Measurements from ENCODE around the gene KRT6C. TPM values are rescaled to one million over a fixed set of nuclear protein-coding genes. Genes with fewer than 3 reads are reported as not detected.
"Not testable (repeated sequence)": the region's sequence is repeated elsewhere in the genome, so short reads cannot be mapped to it uniquely, and the experiment has no call there.

KRT6C gene
- total RNA-seq, 1 donor from 2014 or later: not detected

DNA sequence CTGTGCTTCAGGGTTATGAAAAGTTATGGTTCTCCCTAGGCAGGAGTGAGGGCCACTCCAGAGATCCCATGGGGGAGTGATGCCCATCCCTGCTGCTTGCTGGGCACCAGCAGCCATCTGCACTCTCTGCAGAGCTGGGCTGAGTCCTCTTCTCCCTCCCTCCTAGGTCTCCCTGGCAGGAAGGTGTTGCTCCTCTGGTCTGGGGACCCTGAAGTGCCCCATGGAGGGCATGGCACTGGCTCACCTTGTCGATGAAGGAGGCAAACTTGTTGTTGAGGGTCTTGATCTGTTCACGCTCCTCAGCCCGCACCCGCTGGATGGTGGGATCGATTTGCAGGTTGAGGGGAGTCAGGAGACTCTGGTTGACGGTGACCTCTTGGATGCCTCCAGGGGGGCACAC is 18.8 kb upstream of the KRT6C start:
- H3K4me3 ChIP-seq (ENCODE audit: low read length in 3 of 3); H3K9ac ChIP-seq (ENCODE audit: low read depth in 1 of 3, low read length in 3 of 3); H3K27ac ChIP-seq (ENCODE audit: low read depth, low read length): not testable (repeated sequence)

DNA sequence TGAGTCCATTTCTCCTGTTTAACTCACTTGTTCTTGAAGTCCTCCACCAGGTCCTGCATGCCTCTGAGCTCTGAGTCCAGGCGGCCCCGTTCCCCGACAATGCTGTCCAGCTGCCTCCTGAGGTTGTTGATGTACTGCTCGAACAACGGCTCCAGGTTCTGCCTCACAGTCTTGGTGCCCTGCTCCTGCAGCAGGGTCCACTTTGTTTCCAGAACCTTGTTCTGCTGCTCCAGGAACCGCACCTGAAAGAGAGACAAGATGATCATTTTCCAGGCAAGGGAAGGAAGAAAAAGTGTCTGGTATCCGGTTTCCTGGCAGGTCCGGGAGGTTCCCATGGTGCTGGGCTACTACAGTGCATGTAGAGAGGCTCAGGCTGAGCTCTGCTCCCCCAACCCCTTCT is 17.9 kb upstream of the KRT6C start:
- not testable (repeated sequence) for H3K27ac ChIP-seq (ENCODE audit: low read depth, low read length); H3K36me3 ChIP-seq (ENCODE audit: control insufficient read depth in 3 of 3, insufficient read depth in 3 of 3, low read length in 3 of 3); H3K4me1 ChIP-seq (ENCODE audit: control insufficient read depth in 3 of 3, insufficient read depth in 3 of 3, low read length in 3 of 3); H3K9ac ChIP-seq (ENCODE audit: low read depth in 1 of 3, low read length in 3 of 3); H3K9me3 ChIP-seq (ENCODE audit: control insufficient read depth in 3 of 3, low read length in 3 of 3); H3K4me3 ChIP-seq (ENCODE audit: low read length in 3 of 3)
- peaks cover 8 to 22% (median 15%) of the 10 kb centered on the region in 3 donors for H3K27me3 ChIP-seq (ENCODE audit: control insufficient read depth in 3 of 3, insufficient read depth in 3 of 3, low read length in 3 of 3)

More for the DNA sequence above, 18.8 kb upstream of the KRT6C start:
- not testable (repeated sequence) for H3K4me1 ChIP-seq (ENCODE audit: control insufficient read depth in 3 of 3, insufficient read depth in 3 of 3, low read length in 3 of 3); H3K9me3 ChIP-seq (ENCODE audit: control insufficient read depth in 3 of 3, low read length in 3 of 3); H3K36me3 ChIP-seq (ENCODE audit: control insufficient read depth in 3 of 3, insufficient read depth in 3 of 3, low read length in 3 of 3)
- H3K27me3 ChIP-seq (ENCODE audit: control insufficient read depth in 3 of 3, insufficient read depth in 3 of 3, low read length in 3 of 3): peaks cover 8 to 20% (median 15%) of the 10 kb centered on the region in 3 donors

GRCh38 chr12:52488736-52489135 is 15.1 kb upstream of the KRT6C start:
- no peaks in the 10 kb centered on the region for H3K36me3 ChIP-seq (ENCODE audit: control insufficient read depth in 3 of 3, insufficient read depth in 3 of 3, low read length in 3 of 3)
- H3K9me3 ChIP-seq (ENCODE audit: control insufficient read depth in 3 of 3, low read length in 3 of 3): no peaks in the 10 kb centered on the region
- no peak overlapping the region for H3K4me3 ChIP-seq (ENCODE audit: low read length in 3 of 3)
- H3K27ac ChIP-seq (ENCODE audit: low read depth, low read length): no peak overlapping the region
- H3K27me3 ChIP-seq (ENCODE audit: control insufficient read depth in 3 of 3, insufficient read depth in 3 of 3, low read length in 3 of 3): peaks cover 8 to 19% (median 10%) of the 10 kb centered on the region in 3 donors
- no peaks in the 10 kb centered on the region for H3K4me1 ChIP-seq (ENCODE audit: control insufficient read depth in 3 of 3, insufficient read depth in 3 of 3, low read length in 3 of 3)
- H3K9ac ChIP-seq (ENCODE audit: low read depth in 1 of 3, low read length in 3 of 3): no peak overlapping the region

- H3K4me3 ChIP-seq (ENCODE audit: low read length in 3 of 3); H3K9ac ChIP-seq (ENCODE audit: low read depth in 1 of 3, low read length in 3 of 3); H3K36me3 ChIP-seq (ENCODE audit: control insufficient read depth in 3 of 3, insufficient read depth in 3 of 3, low read length in 3 of 3); H3K4me1 ChIP-seq (ENCODE audit: control insufficient read depth in 3 of 3, insufficient read depth in 3 of 3, low read length in 3 of 3); H3K9me3 ChIP-seq (ENCODE audit: control insufficient read depth in 3 of 3, low read length in 3 of 3); H3K27ac ChIP-seq (ENCODE audit: low read depth, low read length): not testable (repeated sequence)
- peaks cover 8 to 12% (median 10%) of the 10 kb centered on the region in 3 donors for H3K27me3 ChIP-seq (ENCODE audit: control insufficient read depth in 3 of 3, insufficient read depth in 3 of 3, low read length in 3 of 3)
Observed at GRCh38 chr12:52487744-52488443, 14.3 kb upstream of the KRT6C start.

DNA sequence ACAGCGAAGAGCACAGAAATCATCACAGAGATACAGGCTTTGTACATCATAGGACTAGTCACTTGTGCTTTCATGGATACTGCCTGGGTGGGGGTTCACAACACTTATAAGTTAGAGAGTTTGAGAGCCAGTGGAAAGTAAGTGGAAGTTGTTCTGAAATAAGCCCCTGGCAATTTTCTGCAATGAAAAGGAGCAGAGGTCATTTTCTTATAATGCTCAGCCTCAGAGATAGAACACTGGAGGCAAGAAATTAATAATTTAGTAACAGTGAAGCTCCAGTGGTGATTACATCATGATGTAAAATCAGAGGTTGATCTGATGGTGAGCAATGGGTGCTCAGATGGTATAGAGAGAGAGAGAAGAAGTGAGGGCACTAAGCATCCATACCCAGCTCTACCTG is 13.6 kb upstream of the KRT6C start:
- Histone ChIP-seq H3K9ac (ENCODE audit: low read depth in 1 of 3, low read length in 3 of 3) (no peak overlapping the region), H3K4me1 (ENCODE audit: control insufficient read depth in 3 of 3, insufficient read depth in 3 of 3, low read length in 3 of 3) (no peaks in the 10 kb centered on the region), H3K27me3 (ENCODE audit: control insufficient read depth in 3 of 3, insufficient read depth in 3 of 3, low read length in 3 of 3) (peaks cover 6 to 12% (median 10%) of the 10 kb centered on the region in 3 donors), H3K36me3 (ENCODE audit: control insufficient read depth in 3 of 3, insufficient read depth in 3 of 3, low read length in 3 of 3) (no peaks in the 10 kb centered on the region), H3K4me3 (ENCODE audit: low read length in 3 of 3) (no peak overlapping the region), H3K27ac (ENCODE audit: low read depth, low read length) (no peak overlapping the region), H3K9me3 (ENCODE audit: control insufficient read depth in 3 of 3, low read length in 3 of 3) (no peaks in the 10 kb centered on the region)

- Histone ChIP-seq H3K9me3 (ENCODE audit: control insufficient read depth in 3 of 3, low read length in 3 of 3) (no peaks in the 10 kb centered on the region), H3K27me3 (ENCODE audit: control insufficient read depth in 3 of 3, insufficient read depth in 3 of 3, low read length in 3 of 3) (peaks cover under 1 to 8% (median 8%) of the 10 kb centered on the region in 3 donors), H3K36me3 (ENCODE audit: control insufficient read depth in 3 of 3, insufficient read depth in 3 of 3, low read length in 3 of 3) (no peaks in the 10 kb centered on the region), H3K27ac (ENCODE audit: low read depth, low read length) (no peak overlapping the region), H3K4me1 (ENCODE audit: control insufficient read depth in 3 of 3, insufficient read depth in 3 of 3, low read length in 3 of 3) (no peaks in the 10 kb centered on the region), H3K9ac (ENCODE audit: low read depth in 1 of 3, low read length in 3 of 3) (no peak overlapping the region), H3K4me3 (ENCODE audit: low read length in 3 of 3) (no peak overlapping the region)
Observed at GRCh38 chr12:52486166-52487105, 12.8 kb upstream of the KRT6C start.

DNA sequence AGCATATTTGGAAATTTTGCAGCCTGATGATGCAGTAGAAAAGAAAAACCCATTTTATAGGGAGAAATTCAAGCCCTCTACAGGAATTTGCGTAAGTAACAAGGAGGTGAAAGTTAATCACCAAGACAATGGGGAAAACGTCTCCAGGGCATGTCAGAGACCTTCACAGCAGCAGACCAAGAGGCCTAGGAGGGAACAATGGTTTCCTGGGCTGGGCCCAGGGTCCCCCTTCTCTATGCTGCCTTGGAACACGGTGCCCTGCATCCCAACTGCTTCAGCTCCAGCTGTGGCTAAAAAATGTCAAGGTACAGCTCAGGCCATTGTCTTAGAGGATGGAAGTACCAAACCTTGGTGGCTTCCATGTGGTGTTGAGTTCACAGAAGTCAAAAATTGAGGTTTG is 6.5 kb upstream of the KRT6C start:
- H3K9me3 ChIP-seq (ENCODE audit: control insufficient read depth in 3 of 3, low read length in 3 of 3): no peaks in the 10 kb centered on the region
- no peaks in the 10 kb centered on the region for H3K4me1 ChIP-seq (ENCODE audit: control insufficient read depth in 3 of 3, insufficient read depth in 3 of 3, low read length in 3 of 3)
- H3K27ac ChIP-seq (ENCODE audit: low read depth, low read length): no peak overlapping the region
- no peak overlapping the region for H3K4me3 ChIP-seq (ENCODE audit: low read length in 3 of 3)
- no peaks in the 10 kb centered on the region for H3K36me3 ChIP-seq (ENCODE audit: control insufficient read depth in 3 of 3, insufficient read depth in 3 of 3, low read length in 3 of 3)
- no peak overlapping the region for H3K9ac ChIP-seq (ENCODE audit: low read depth in 1 of 3, low read length in 3 of 3)
- H3K27me3 ChIP-seq (ENCODE audit: control insufficient read depth in 3 of 3, insufficient read depth in 3 of 3, low read length in 3 of 3): peaks cover 0 to 5% (median 0%) of the 10 kb centered on the region in 3 donors

DNA sequence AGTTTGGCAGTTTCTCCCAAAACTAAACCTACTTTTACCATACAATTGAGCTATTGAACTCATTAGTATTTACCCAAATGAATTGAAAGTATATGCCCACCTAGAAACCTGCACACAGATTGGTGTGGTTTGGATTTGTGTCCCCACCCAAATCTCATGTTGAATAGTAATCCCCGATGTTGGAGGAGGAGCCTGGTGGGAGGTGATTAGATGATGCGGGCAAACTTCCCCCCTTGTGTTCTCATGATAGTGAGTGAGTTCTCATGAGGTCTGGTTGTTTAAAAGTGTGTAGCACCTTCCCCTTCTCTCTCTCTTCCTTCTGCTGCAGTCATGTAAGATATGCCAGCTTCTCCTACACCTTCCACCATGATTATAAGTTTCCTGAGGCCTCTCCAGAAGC is 4.0 kb upstream of the KRT6C start:
- H3K9me3 ChIP-seq (ENCODE audit: control insufficient read depth in 3 of 3, low read length in 3 of 3): no peaks in the 10 kb centered on the region
- no peak overlapping the region for H3K9ac ChIP-seq (ENCODE audit: low read depth in 1 of 3, low read length in 3 of 3)
- no peak overlapping the region for H3K4me3 ChIP-seq (ENCODE audit: low read length in 3 of 3)
- H3K36me3 ChIP-seq (ENCODE audit: control insufficient read depth in 3 of 3, insufficient read depth in 3 of 3, low read length in 3 of 3): no peaks in the 10 kb centered on the region
- peaks cover 0 to 8% (median 0%) of the 10 kb centered on the region in 3 donors for H3K27me3 ChIP-seq (ENCODE audit: control insufficient read depth in 3 of 3, insufficient read depth in 3 of 3, low read length in 3 of 3)
- H3K4me1 ChIP-seq (ENCODE audit: control insufficient read depth in 3 of 3, insufficient read depth in 3 of 3, low read length in 3 of 3): no peaks in the 10 kb centered on the region
- H3K27ac ChIP-seq (ENCODE audit: low read depth, low read length): no peak overlapping the region

DNA sequence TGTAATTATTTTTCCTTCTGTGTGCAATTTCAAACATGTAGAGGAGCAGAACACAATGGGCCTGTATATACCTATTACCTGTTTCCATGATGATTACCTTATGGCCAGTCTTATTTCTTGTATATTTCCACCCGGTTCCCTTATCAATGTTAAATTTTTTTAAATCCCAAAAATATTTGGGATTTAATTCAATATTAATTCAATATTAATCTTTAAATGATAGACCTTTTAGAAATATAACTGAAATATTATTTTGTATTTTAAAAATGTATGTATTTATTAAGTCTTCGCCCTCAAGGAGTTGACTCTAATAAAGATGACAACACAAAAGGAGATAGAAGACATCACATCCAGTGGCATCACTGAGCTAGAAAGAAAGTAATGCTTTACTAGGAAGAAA is 607 bp upstream of the KRT6C start:
- no peak overlapping the region for H3K9ac ChIP-seq (ENCODE audit: low read depth in 1 of 3, low read length in 3 of 3)
- no peaks in the 10 kb centered on the region for H3K9me3 ChIP-seq (ENCODE audit: control insufficient read depth in 3 of 3, low read length in 3 of 3)
- H3K27ac ChIP-seq (ENCODE audit: low read depth, low read length): no peak overlapping the region
- no peaks in the 10 kb centered on the region for H3K4me1 ChIP-seq (ENCODE audit: control insufficient read depth in 3 of 3, insufficient read depth in 3 of 3, low read length in 3 of 3)
- no peaks in the 10 kb centered on the region for H3K36me3 ChIP-seq (ENCODE audit: control insufficient read depth in 3 of 3, insufficient read depth in 3 of 3, low read length in 3 of 3)
- no peak overlapping the region for H3K4me3 ChIP-seq (ENCODE audit: low read length in 3 of 3)
- H3K27me3 ChIP-seq (ENCODE audit: control insufficient read depth in 3 of 3, insufficient read depth in 3 of 3, low read length in 3 of 3): peaks cover 0 to 4% (median 0%) of the 10 kb centered on the region in 3 donors

- no peaks in the 10 kb centered on the region for H3K9me3 ChIP-seq (ENCODE audit: control insufficient read depth in 3 of 3, low read length in 3 of 3)
- no peak overlapping the region for H3K9ac ChIP-seq (ENCODE audit: low read depth in 1 of 3, low read length in 3 of 3)
Observed at GRCh38 chr12:52469853-52470252, 3.8 kb downstream of the KRT6C start.

More at GRCh38 chr12:52469853-52470252, 3.8 kb downstream of the KRT6C start:
- Histone ChIP-seq H3K4me1 (ENCODE audit: control insufficient read depth in 3 of 3, insufficient read depth in 3 of 3, low read length in 3 of 3) (no peaks in the 10 kb centered on the region), H3K4me3 (ENCODE audit: low read length in 3 of 3) (no peak overlapping the region), H3K36me3 (ENCODE audit: control insufficient read depth in 3 of 3, insufficient read depth in 3 of 3, low read length in 3 of 3) (no peaks in the 10 kb centered on the region), H3K27ac (ENCODE audit: low read depth, low read length) (no peak overlapping the region), H3K27me3 (ENCODE audit: control insufficient read depth in 3 of 3, insufficient read depth in 3 of 3, low read length in 3 of 3) (peaks cover 0 to 12% (median 0%) of the 10 kb centered on the region in 3 donors)

All from skeletal muscle tissue (tissue), 4 donors.